HepG2 (cell line): ENCODE results near the gene NOL4L. TPM values are rescaled to one million over a fixed set of nuclear protein-coding genes. Genes with fewer than 3 reads are reported as not detected.

Experiments
- CENPT ChIP-seq: sonication (generic); formaldehyde crosslinking; IDR thresholded peaks from 2 replicates; pipeline ENCODE4 v1.8.0; 2022; ENCODE audit warnings: low read depth, mild to moderate bottlenecking, moderate library complexity, missing genetic modification reagents
- GABPB1 ChIP-seq: IDR thresholded peaks from 2 replicates; pipeline ENCODE4 v1.6.1; 2016; ENCODE audit warnings: mild to moderate bottlenecking, missing genetic modification reagents, moderate library complexity, missing compliant biosample characterization
- SAFB2 ChIP-seq: sonication (generic); formaldehyde crosslinking; IDR thresholded peaks from 2 replicates; pipeline ENCODE4 v1.5.1; 2020; ENCODE audit warnings: missing genetic modification reagents, low read depth, mild to moderate bottlenecking, borderline replicate concordance
- ZEB1 ChIP-seq: IDR thresholded peaks from 2 replicates; pipeline ENCODE4 v1.6.1; 2012; ENCODE audit warnings: mild to moderate bottlenecking, low read depth, inconsistent platforms; ENCODE audit not compliant: insufficient replicate concordance
- ZHX1 ChIP-seq: sonication (generic); formaldehyde crosslinking; IDR thresholded peaks from 2 replicates; pipeline ENCODE4 v1.8.1; 2022; ENCODE audit warnings: low read depth, mild to moderate bottlenecking, missing genetic modification reagents
- ZNF225 ChIP-seq: sonication (generic); formaldehyde crosslinking; IDR thresholded peaks from 2 replicates; pipeline ENCODE4 v1.4.0; 2020; ENCODE audit warnings: mild to moderate bottlenecking, missing genetic modification reagents
- ZNF24 ChIP-seq: fragments of 450-650 bp; IDR thresholded peaks from 2 replicates; pipeline ENCODE4 v1.6.1; 2017; ENCODE audit warnings: antibody characterized with exemption, mild to moderate bottlenecking
- ZNF331 ChIP-seq: sonication (generic); formaldehyde crosslinking; IDR thresholded peaks from 2 replicates; pipeline ENCODE4 v1.4.0; 2020; ENCODE audit warnings: missing genetic modification reagents
- ZNF446 ChIP-seq: sonication (generic); formaldehyde crosslinking; IDR thresholded peaks from 2 replicates; pipeline ENCODE4 v1.5.0; 2020; ENCODE audit warnings: mild to moderate bottlenecking, missing genetic modification reagents
- polyA plus RNA-seq, 8 experiments: library from polyadenylated mRNA; depleted of rRNA in 3 of 8; stranded (reverse) in 7 of 8; unstranded in 1 of 8; fragments of >200 nt; fragmentation: Illumina TruSeq in 4 of 8; extraction: Trizol in 4 of 8; gene quantifications; 2 replicates each; pipeline versions ENCODE4 v1.2.1 to v1.2.3, GENCODE V29; 2011 to 2016; ENCODE audit warnings: low read depth in 4 of 8, missing spikeins in 1 of 8, mixed read lengths in 1 of 8; ENCODE audit not compliant: insufficient read depth in 1 of 8
- total RNA-seq, 5 experiments: library from RNA; depleted of rRNA; stranded (reverse); fragments of >200 nt; fragmentation: Illumina TruSeq; extraction: Trizol; gene quantifications; 2 replicates each; pipeline ENCODE4 v1.2.3, GENCODE V29; 2016; ENCODE audit warnings: low read depth in 1 of 5
- TF ChIP-seq, protein P1 (sequence below): IDR thresholded peaks from 2 replicates; pipeline ENCODE4 v1.6.1; 2016; ENCODE audit warnings: low read depth, missing genetic modification reagents, missing compliant biosample characterization
- TF ChIP-seq, protein P2 (sequence below): sonication (generic); formaldehyde crosslinking; IDR thresholded peaks from 2 replicates; pipeline ENCODE4 v1.5.1; 2020; ENCODE audit warnings: mild to moderate bottlenecking, missing genetic modification reagents, moderate library complexity

Gene NOL4L
- total and polyA plus RNA-seq, 2 of the 13 experiments (the other 11 are each of a cell fraction or from before 2014, with no cell fraction given), result 16.6 to 35.4 TPM

- TF ChIP-seq ZNF331 (CRISPR knock-in tag) (0 out of 2 replicates have a peak, but pooled peaks have one; percentile 44), ZNF24 (no peak), ZHX1 (CRISPR knock-in tag) (no peak), GABPB1 (CRISPR knock-in tag) (peak; percentile 61), ZEB1 (peak; percentile 39), ZNF446 (peak; percentile 95), SAFB2 (CRISPR knock-in tag) (peak; percentile 69; the same call in 1 of the 2 replicates), CENPT (CRISPR knock-in tag) (no peak), ZNF225 (CRISPR knock-in tag) (0 out of 2 replicates have a peak, but pooled peaks have one; percentile 27)
- TF ChIP-seq, protein P1, sequence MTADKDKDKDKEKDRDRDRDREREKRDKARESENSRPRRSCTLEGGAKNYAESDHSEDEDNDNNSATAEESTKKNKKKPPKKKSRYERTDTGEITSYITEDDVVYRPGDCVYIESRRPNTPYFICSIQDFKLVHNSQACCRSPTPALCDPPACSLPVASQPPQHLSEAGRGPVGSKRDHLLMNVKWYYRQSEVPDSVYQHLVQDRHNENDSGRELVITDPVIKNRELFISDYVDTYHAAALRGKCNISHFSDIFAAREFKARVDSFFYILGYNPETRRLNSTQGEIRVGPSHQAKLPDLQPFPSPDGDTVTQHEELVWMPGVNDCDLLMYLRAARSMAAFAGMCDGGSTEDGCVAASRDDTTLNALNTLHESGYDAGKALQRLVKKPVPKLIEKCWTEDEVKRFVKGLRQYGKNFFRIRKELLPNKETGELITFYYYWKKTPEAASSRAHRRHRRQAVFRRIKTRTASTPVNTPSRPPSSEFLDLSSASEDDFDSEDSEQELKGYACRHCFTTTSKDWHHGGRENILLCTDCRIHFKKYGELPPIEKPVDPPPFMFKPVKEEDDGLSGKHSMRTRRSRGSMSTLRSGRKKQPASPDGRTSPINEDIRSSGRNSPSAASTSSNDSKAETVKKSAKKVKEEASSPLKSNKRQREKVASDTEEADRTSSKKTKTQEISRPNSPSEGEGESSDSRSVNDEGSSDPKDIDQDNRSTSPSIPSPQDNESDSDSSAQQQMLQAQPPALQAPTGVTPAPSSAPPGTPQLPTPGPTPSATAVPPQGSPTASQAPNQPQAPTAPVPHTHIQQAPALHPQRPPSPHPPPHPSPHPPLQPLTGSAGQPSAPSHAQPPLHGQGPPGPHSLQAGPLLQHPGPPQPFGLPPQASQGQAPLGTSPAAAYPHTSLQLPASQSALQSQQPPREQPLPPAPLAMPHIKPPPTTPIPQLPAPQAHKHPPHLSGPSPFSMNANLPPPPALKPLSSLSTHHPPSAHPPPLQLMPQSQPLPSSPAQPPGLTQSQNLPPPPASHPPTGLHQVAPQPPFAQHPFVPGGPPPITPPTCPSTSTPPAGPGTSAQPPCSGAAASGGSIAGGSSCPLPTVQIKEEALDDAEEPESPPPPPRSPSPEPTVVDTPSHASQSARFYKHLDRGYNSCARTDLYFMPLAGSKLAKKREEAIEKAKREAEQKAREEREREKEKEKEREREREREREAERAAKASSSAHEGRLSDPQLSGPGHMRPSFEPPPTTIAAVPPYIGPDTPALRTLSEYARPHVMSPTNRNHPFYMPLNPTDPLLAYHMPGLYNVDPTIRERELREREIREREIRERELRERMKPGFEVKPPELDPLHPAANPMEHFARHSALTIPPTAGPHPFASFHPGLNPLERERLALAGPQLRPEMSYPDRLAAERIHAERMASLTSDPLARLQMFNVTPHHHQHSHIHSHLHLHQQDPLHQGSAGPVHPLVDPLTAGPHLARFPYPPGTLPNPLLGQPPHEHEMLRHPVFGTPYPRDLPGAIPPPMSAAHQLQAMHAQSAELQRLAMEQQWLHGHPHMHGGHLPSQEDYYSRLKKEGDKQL (CRISPR knock-in tag), result peak; percentile 58; the same call in 1 of the 2 replicates
- TF ChIP-seq, protein P2, sequence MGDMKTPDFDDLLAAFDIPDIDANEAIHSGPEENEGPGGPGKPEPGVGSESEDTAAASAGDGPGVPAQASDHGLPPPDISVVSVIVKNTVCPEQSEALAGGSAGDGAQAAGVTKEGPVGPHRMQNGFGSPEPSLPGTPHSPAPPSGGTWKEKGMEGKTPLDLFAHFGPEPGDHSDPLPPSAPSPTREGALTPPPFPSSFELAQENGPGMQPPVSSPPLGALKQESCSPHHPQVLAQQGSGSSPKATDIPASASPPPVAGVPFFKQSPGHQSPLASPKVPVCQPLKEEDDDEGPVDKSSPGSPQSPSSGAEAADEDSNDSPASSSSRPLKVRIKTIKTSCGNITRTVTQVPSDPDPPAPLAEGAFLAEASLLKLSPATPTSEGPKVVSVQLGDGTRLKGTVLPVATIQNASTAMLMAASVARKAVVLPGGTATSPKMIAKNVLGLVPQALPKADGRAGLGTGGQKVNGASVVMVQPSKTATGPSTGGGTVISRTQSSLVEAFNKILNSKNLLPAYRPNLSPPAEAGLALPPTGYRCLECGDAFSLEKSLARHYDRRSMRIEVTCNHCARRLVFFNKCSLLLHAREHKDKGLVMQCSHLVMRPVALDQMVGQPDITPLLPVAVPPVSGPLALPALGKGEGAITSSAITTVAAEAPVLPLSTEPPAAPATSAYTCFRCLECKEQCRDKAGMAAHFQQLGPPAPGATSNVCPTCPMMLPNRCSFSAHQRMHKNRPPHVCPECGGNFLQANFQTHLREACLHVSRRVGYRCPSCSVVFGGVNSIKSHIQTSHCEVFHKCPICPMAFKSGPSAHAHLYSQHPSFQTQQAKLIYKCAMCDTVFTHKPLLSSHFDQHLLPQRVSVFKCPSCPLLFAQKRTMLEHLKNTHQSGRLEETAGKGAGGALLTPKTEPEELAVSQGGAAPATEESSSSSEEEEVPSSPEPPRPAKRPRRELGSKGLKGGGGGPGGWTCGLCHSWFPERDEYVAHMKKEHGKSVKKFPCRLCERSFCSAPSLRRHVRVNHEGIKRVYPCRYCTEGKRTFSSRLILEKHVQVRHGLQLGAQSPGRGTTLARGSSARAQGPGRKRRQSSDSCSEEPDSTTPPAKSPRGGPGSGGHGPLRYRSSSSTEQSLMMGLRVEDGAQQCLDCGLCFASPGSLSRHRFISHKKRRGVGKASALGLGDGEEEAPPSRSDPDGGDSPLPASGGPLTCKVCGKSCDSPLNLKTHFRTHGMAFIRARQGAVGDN, result peak; percentile 88
Measured at GRCh38 chr20:32473231-32474008, 111.7 kb downstream of the NOL4L start (continued).
